Measurements from ENCODE around the gene ESYT3.

DNA sequence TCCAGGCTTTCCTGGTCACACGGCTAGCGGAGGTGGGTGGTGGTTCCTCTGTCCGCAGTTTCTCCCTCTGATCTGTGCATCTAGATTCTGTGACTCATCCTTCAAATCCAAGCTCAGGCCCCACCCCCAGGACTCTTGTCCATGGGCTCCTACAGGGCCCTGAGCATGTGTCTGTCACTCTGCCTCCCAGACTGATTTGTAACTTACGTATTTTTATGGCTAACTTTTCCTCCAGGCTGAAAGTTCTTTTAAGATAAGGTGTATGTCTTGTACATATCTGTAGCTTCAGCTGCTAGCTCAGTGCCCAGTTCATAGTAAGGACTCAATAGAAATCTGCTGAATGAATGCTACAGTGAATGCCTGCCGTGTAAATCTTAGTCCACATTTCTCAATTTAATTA is 8.0 kb downstream of the ESYT3 start:
- TF ChIP-seq, protein P1, sequence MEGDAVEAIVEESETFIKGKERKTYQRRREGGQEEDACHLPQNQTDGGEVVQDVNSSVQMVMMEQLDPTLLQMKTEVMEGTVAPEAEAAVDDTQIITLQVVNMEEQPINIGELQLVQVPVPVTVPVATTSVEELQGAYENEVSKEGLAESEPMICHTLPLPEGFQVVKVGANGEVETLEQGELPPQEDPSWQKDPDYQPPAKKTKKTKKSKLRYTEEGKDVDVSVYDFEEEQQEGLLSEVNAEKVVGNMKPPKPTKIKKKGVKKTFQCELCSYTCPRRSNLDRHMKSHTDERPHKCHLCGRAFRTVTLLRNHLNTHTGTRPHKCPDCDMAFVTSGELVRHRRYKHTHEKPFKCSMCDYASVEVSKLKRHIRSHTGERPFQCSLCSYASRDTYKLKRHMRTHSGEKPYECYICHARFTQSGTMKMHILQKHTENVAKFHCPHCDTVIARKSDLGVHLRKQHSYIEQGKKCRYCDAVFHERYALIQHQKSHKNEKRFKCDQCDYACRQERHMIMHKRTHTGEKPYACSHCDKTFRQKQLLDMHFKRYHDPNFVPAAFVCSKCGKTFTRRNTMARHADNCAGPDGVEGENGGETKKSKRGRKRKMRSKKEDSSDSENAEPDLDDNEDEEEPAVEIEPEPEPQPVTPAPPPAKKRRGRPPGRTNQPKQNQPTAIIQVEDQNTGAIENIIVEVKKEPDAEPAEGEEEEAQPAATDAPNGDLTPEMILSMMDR (IDR thresholded peaks at IDR 0.05; ENCODE audit: low read depth, low read length, missing input control): no peak
- TF ChIP-seq YY1 (IDR thresholded peaks at IDR 0.05) (no peak), RAD21 (IDR thresholded peaks at IDR 0.05) (no peak), TAF1 (conservative IDR thresholded peaks at IDR 0.05) (no peak), EGR1 (IDR thresholded peaks at IDR 0.05; ENCODE audit: low read depth in 2 of 2) (no peak), JUND (IDR thresholded peaks at IDR 0.05) (no peak), GABPA (IDR thresholded peaks at IDR 0.05 in 1 of 2, conservative IDR thresholded peaks at IDR 0.05 in 1 of 2) (no peak), FOXA1 (IDR thresholded peaks at IDR 0.05) (no peak), SP1 (IDR thresholded peaks at IDR 0.05) (no peak)
- TF ChIP-seq, protein P2, sequence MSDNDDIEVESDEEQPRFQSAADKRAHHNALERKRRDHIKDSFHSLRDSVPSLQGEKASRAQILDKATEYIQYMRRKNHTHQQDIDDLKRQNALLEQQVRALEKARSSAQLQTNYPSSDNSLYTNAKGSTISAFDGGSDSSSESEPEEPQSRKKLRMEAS (IDR thresholded peaks at IDR 0.05): no peak
- TF ChIP-seq, protein P3, sequence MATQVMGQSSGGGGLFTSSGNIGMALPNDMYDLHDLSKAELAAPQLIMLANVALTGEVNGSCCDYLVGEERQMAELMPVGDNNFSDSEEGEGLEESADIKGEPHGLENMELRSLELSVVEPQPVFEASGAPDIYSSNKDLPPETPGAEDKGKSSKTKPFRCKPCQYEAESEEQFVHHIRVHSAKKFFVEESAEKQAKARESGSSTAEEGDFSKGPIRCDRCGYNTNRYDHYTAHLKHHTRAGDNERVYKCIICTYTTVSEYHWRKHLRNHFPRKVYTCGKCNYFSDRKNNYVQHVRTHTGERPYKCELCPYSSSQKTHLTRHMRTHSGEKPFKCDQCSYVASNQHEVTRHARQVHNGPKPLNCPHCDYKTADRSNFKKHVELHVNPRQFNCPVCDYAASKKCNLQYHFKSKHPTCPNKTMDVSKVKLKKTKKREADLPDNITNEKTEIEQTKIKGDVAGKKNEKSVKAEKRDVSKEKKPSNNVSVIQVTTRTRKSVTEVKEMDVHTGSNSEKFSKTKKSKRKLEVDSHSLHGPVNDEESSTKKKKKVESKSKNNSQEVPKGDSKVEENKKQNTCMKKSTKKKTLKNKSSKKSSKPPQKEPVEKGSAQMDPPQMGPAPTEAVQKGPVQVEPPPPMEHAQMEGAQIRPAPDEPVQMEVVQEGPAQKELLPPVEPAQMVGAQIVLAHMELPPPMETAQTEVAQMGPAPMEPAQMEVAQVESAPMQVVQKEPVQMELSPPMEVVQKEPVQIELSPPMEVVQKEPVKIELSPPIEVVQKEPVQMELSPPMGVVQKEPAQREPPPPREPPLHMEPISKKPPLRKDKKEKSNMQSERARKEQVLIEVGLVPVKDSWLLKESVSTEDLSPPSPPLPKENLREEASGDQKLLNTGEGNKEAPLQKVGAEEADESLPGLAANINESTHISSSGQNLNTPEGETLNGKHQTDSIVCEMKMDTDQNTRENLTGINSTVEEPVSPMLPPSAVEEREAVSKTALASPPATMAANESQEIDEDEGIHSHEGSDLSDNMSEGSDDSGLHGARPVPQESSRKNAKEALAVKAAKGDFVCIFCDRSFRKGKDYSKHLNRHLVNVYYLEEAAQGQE (IDR thresholded peaks at IDR 0.05): no peak
- TF ChIP-seq, protein P4, sequence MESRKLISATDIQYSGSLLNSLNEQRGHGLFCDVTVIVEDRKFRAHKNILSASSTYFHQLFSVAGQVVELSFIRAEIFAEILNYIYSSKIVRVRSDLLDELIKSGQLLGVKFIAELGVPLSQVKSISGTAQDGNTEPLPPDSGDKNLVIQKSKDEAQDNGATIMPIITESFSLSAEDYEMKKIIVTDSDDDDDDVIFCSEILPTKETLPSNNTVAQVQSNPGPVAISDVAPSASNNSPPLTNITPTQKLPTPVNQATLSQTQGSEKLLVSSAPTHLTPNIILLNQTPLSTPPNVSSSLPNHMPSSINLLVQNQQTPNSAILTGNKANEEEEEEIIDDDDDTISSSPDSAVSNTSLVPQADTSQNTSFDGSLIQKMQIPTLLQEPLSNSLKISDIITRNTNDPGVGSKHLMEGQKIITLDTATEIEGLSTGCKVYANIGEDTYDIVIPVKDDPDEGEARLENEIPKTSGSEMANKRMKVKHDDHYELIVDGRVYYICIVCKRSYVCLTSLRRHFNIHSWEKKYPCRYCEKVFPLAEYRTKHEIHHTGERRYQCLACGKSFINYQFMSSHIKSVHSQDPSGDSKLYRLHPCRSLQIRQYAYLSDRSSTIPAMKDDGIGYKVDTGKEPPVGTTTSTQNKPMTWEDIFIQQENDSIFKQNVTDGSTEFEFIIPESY (IDR thresholded peaks at IDR 0.05): no peak
- TF ChIP-seq, protein P5, sequence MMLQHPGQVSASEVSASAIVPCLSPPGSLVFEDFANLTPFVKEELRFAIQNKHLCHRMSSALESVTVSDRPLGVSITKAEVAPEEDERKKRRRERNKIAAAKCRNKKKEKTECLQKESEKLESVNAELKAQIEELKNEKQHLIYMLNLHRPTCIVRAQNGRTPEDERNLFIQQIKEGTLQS (IDR thresholded peaks at IDR 0.05): no peak

Data from liver (tissue), 3 donors.